Duodenal mucosa (tissue), 2 donors: Measurements from ENCODE around the gene ISL1.

ENCODE experiments used
- H3K27ac ChIP-seq: one replicate; pipeline ENCODE4 v1.7.0; 2013; ENCODE audit warnings: low read depth, low read length
- H3K27me3 ChIP-seq, 2 donors: one replicate each; pipeline ENCODE4 v1.7.0; 2013; ENCODE audit warnings: low read length in 2 of 2, control low read depth in 1 of 2; ENCODE audit not compliant: insufficient read depth in 2 of 2, control insufficient read depth in 1 of 2
- H3K36me3 ChIP-seq, 2 donors: one replicate each; pipeline ENCODE4 v1.7.0; 2013; ENCODE audit warnings: low read length in 2 of 2, control low read depth in 1 of 2; ENCODE audit not compliant: insufficient read depth in 2 of 2, control insufficient read depth in 1 of 2
- H3K4me1 ChIP-seq, 2 donors: one replicate each; pipeline ENCODE4 v1.7.0; 2013; ENCODE audit warnings: low read length in 2 of 2, control low read depth in 1 of 2; ENCODE audit not compliant: insufficient read depth in 2 of 2, control insufficient read depth in 1 of 2
- H3K4me3 ChIP-seq, 2 donors: one replicate each; pipeline ENCODE4 v1.7.0; 2013; ENCODE audit warnings: low read length in 2 of 2, low read depth in 1 of 2
- H3K9ac ChIP-seq, 2 donors: one replicate each; pipeline ENCODE4 v1.7.0; 2013; ENCODE audit warnings: low read length in 2 of 2, low read depth in 1 of 2
- H3K9me3 ChIP-seq, 2 donors: one replicate each; pipeline ENCODE4 v1.7.0; 2013; ENCODE audit warnings: low read length in 2 of 2, control low read depth in 1 of 2; ENCODE audit not compliant: control insufficient read depth in 1 of 2

The ISL1 gene

DNA sequence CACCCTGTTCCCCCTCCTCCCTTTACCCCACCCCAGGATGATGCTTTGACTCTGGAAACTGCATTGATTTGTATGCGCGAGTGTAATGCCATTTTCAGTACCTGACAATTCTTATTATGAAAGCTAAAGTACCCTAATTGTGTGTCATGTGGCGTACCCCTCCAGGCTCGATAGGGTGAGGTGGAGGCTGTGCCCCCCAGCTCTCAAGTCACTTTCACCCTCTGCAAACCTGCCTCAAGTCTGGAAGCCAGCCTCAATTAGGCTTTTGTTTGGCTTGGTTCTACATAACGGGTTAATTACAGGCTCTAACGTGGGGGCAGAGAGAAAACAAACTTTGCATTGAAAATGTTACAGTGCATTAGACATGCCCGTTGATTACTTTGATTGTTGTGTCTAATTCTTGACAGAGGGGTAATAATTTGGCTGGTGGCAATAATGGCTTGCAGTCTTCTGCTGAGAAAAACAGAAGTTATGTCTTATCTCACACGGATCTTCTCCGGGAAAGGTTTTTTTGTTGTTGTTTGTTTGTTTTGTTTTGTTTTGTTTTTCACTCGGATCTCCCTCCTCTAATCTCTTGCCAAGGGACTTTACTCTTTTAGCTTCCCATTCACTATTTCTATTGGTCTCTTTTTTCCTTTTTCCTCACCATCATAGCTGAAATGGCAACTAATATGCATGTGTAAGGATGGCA, 12.6 kb downstream of the ISL1 start:
- H3K27me3 ChIP-seq, result peaks cover 57 to 60% of the 10 kb centered on the region in 2 donors
- H3K27ac ChIP-seq, result no peak overlapping the region

DNA sequence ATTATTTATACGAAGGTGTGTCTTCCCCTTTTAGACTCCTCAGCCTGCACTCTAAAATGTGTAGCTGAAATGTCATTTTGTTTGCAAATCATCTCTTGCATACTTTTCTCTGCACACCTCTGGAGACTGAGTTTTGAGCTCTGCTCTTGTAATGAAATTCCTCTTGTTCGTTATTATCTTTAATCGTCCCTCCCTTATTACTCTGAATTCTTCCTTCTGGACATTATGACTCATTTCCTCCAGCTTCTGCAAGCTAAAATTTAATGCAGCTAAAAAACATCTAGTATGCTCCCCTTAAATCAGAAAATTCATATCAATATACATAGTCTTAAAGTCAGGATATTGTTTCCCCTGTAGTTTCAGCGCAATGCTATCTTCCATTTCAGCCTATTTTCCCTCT, 13.5 kb downstream of the ISL1 start:
- no peaks in the 10 kb centered on the region for H3K4me1 ChIP-seq
- no peaks in the 10 kb centered on the region for H3K9me3 ChIP-seq
- H3K27me3 ChIP-seq, result peaks cover 48 to 51% of the 10 kb centered on the region in 2 donors
- H3K27ac ChIP-seq, result no peak overlapping the region
- no peak overlapping the region for H3K4me3 ChIP-seq
- no peak overlapping the region for H3K9ac ChIP-seq
- no peaks in the 10 kb centered on the region for H3K36me3 ChIP-seq

More for the DNA sequence above, 12.6 kb downstream of the ISL1 start:
- Histone ChIP-seq H3K36me3 (no peaks in the 10 kb centered on the region), H3K4me1 (no peaks in the 10 kb centered on the region), H3K4me3 (no peak overlapping the region), H3K9me3 (no peaks in the 10 kb centered on the region), H3K9ac (no peak overlapping the region)

DNA sequence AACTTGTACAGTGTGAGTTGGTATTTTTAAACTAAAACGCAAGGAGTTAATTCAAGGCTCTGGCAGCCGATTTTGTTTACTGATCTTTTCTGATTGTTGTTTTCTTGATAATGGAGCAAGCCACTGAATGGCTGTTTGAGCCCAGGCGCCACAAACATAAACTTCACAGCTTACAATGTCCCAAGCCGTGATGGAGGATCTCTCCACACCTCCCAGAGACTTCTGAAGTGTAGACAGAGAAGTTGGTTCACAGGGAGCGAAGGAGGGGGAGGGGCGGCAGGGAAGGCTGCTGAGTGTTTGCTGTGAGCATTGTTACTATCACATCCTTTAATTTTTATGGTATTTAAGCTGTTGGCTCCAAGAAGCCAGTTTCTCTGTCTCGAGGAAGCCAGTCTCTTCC, 14.7 kb downstream of the ISL1 start:
- Histone ChIP-seq H3K9ac (no peak overlapping the region), H3K27ac (no peak overlapping the region), H3K9me3 (no peaks in the 10 kb centered on the region), H3K27me3 (peaks cover 44 to 48% of the 10 kb centered on the region in 2 donors), H3K4me3 (no peak overlapping the region), H3K4me1 (no peaks in the 10 kb centered on the region), H3K36me3 (no peaks in the 10 kb centered on the region)

DNA sequence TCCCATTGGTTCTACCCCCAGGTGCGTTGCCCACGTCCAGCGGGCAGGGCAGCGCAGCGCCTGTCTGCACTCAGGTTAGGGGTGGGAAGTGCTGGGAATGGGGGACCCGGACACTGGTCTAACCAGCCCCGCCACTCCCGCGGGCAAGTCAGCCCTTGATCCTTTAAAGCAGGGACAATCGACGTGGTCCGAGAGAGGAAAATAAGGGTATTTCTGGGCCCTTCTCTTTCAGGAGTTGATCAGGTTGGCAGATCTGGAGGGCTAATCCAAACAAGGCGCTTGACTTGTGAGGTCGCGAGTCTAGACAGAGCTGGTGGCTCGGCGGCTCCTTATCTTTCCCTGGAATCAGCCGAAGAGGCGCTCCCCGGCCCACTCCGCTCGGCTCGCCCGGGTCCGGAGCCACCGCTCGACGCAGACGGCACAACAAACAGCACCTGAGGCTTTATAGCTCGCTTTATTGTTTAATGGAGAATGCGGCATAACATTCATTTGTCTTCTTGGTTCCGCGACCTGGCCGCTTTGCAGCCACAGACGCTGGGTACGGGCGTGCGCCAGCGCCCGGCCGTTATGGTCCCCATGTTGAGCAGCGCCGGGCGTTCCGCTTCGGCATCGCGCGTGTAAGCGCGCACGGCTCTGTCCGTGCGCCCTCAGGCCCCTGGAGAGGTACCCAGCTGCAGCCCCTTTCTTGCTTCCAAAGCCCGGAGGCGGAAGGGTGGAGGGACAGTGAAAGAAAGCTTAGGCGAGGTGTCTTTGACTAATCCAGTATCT, 15.8 kb downstream of the ISL1 start:
- Histone ChIP-seq H3K9ac (no peak overlapping the region), H3K27ac (no peak overlapping the region), H3K9me3 (no peaks in the 10 kb centered on the region), H3K27me3 (peaks cover 41 to 44% of the 10 kb centered on the region in 2 donors), H3K4me1 (no peaks in the 10 kb centered on the region), H3K4me3 (peak overlapping the region in 1 of 2 donors; percentile 16), H3K36me3 (no peaks in the 10 kb centered on the region)

DNA sequence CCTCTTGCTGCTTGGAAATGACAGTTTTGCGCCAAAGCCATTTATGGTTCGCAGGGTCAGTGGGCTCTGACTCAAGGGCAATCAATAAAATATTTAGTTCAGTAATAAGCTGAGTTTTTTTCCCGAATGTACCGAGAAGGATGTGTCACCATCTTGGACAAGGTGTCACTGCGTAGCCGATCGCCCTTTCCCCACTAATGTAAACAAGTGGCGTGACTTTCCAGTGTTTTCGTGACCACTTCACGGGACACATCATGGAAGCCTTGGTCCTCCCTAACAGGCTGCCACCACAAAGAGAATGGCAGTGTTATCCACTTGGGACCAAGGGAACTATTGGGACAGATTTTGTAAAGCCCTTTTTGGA, 16.4 kb downstream of the ISL1 start:
- no peaks in the 10 kb centered on the region for H3K36me3 ChIP-seq
- no peak overlapping the region for H3K27ac ChIP-seq
- H3K27me3 ChIP-seq, result peaks cover 41 to 42% of the 10 kb centered on the region in 2 donors
- no peak overlapping the region for H3K9ac ChIP-seq
- H3K4me1 ChIP-seq, result no peaks in the 10 kb centered on the region
- H3K4me3 ChIP-seq, result peak overlapping the region in 1 of 2 donors; percentile 16
- H3K9me3 ChIP-seq, result no peaks in the 10 kb centered on the region

DNA sequence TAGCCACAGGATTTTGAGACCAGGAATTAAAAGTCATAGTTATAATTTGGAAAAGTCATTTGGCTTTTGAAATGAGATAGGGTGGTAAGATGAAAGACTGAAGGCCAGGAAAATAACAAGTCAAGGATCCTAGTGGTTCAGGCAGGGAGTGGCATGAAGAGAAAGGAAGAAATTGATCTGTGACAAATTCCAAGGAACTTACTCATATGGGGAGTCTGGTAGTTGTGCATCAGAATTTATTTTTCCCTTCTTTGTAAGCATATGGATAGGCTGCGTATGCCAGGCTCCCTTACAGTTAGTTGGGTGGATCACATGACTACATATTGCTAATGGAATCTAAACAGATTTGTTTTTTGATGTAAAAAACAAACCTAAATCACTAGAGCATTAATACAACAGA, 21.0 kb downstream of the ISL1 start:
- H3K4me3 ChIP-seq, result no peak overlapping the region
- H3K9me3 ChIP-seq, result no peaks in the 10 kb centered on the region
- H3K27ac ChIP-seq, result no peak overlapping the region
- H3K9ac ChIP-seq, result no peak overlapping the region
- no peaks in the 10 kb centered on the region for H3K4me1 ChIP-seq
- no peaks in the 10 kb centered on the region for H3K36me3 ChIP-seq
- peaks cover 6% of the 10 kb centered on the region in 2 donors for H3K27me3 ChIP-seq

DNA sequence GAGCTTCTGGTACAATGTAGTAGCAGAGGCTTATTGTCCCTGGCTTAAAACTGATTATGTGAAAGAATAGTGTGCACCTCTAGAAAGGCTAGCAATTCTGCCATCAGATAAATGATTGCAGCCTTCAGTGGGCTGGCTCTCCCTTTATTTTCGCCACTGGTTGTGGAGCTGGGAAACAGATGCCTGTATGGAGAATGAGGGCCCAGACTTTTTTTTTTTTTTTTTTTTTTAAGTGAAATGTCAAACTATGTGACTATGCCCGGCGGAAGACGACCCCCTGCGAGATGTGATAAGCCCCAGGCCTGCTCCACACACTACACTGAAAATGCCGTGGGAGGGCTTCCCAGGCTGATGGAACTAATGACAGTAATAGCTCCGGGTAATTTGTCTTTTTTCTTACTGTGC, 28.7 kb downstream of the ISL1 start:
- Histone ChIP-seq H3K27ac (no peak overlapping the region), H3K27me3 (no peaks in the 10 kb centered on the region), H3K4me1 (no peaks in the 10 kb centered on the region), H3K9me3 (no peaks in the 10 kb centered on the region), H3K9ac (no peak overlapping the region), H3K4me3 (no peak overlapping the region), H3K36me3 (no peaks in the 10 kb centered on the region)

DNA sequence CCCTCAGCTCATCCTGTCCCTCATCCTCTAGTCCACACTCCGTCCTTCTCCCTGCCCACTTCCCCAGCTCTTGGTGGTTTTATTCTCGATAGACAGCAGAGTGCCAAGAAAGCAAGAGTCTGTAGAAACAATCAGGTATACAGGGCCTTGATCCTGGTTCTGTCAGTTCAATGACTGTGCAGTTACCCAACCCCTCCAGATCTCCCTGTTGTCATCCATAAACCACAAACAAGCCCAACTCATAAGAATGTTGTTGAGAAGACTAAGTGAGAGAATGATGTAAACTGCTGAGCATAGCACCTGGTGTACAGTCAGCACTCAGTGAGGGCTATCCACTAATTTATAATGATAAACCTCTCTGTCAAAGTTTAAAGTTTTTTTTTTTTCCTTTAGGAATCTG, 31.3 kb downstream of the ISL1 start:
- Histone ChIP-seq H3K4me3 (no peak overlapping the region), H3K4me1 (no peaks in the 10 kb centered on the region), H3K36me3 (no peaks in the 10 kb centered on the region), H3K9ac (no peak overlapping the region), H3K27ac (no peak overlapping the region), H3K9me3 (no peaks in the 10 kb centered on the region), H3K27me3 (no peaks in the 10 kb centered on the region)

DNA sequence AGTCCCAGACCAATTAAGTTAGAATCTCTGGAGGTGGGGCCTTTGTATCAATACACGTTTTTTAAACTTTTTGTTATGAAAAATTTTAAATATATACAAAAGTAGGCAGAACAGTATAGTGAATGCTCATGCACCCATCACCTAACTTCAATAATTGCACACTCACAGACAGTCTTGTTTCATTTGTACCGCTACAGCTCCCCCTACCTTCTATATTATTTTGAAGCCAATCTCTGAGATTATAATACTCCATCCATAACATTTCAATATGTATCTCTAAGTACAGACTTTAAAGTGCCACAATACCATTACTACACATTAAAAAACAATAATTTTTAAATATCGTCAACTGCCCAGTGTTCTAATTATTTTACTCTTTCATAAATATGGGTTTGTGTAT, 32.9 kb downstream of the ISL1 start:
- Histone ChIP-seq H3K9ac (no peak overlapping the region), H3K4me1 (no peaks in the 10 kb centered on the region), H3K4me3 (no peak overlapping the region), H3K9me3 (no peaks in the 10 kb centered on the region), H3K27ac (no peak overlapping the region), H3K27me3 (no peaks in the 10 kb centered on the region), H3K36me3 (no peaks in the 10 kb centered on the region)

DNA sequence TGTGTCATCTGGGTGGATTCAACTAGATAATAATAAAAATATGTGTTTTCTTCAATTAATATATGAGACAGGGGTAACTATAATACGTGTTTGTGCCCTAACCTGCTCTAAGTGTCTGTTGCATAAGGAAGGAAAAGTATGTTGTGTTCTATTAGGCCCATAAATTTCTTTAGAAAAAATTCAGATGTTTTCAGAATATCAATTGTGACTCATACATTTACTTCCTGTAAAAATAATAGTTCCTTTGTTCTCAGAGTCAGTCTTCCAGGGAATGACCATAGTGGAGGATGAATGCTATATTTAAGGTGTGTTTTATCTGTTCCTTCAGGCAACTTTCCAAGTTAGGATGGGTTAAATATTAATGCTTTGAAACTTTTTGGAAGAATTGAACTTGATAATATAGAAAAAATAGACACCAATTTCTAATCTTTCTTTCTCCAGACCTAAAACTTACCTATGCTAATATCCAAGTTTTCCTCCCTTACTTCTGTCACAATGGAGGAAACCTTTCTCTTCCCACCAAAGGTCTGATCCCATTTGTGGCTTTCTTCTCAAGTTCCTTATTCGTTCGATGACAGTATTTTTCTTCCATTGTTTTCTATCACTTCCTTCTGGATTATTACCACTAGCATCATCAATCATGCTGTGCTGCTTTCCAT, 49.9 kb downstream of the ISL1 start:
- Histone ChIP-seq H3K9me3 (no peaks in the 10 kb centered on the region), H3K27ac (no peak overlapping the region), H3K9ac (no peak overlapping the region), H3K27me3 (no peaks in the 10 kb centered on the region), H3K36me3 (no peaks in the 10 kb centered on the region), H3K4me3 (no peak overlapping the region), H3K4me1 (no peaks in the 10 kb centered on the region)
